ENCODE measurements around the gene TRIM43.
"Not testable (repeated sequence)": the region's sequence is repeated elsewhere in the genome, so short reads cannot be mapped to it uniquely, and the experiment has no call there.

The TRIM43 gene

DNA sequence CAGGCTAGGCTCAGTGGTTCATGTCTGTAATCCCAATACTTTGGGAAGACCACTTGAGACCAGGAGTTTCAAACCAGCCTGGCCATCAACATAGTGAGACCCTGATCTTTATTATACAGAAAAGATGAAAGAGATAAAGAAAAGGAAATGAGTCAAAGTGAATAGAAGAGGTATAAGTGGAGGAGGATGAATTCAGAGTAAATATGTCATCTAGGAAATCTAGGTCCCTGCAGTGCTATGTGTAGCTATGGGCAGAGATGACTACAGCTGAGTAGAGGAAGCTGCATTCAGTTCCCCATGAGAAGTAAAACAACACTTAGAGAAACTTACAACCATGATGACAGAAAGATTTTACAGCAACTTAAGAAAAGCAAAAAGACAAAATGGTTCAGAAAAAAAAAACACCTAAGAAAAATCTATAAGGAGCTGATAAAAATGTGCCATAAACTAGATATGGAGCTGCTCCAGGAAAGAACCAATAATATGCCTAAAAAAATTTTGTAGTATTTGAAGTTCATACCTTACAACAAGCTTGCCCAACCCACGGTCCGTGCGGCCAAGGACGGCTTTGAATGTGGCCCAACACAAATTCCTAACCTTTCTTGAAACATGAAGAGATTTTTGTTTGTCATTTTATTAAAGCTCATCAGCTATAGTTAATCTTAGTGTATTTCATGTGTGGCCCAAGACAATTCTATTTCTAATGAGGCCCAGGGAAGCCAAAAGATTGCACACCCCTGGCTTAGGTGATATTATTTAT is 1.8 kb upstream of the TRIM43 start:
- not testable (repeated sequence) for H3K9me3 ChIP-seq (ENCODE audit: control insufficient read depth in 2 of 2, low read length in 2 of 2); H3K9ac ChIP-seq (ENCODE audit: low read depth in 1 of 2, low read length in 2 of 2); H3K36me3 ChIP-seq (ENCODE audit: control insufficient read depth in 2 of 2, insufficient read depth in 2 of 2, low read length in 2 of 2); H3K27me3 ChIP-seq (ENCODE audit: control insufficient read depth in 2 of 2, insufficient read depth in 2 of 2, low read length in 2 of 2); H3K4me3 ChIP-seq (ENCODE audit: low read length in 2 of 2); H3K4me1 ChIP-seq (ENCODE audit: control insufficient read depth in 2 of 2, insufficient read depth in 2 of 2, low read length in 2 of 2); H3K27ac ChIP-seq (ENCODE audit: low read depth in 2 of 2, low read length in 2 of 2)

- not testable (repeated sequence) for H3K36me3 ChIP-seq (ENCODE audit: control insufficient read depth in 2 of 2, insufficient read depth in 2 of 2, low read length in 2 of 2); H3K27ac ChIP-seq (ENCODE audit: low read depth in 2 of 2, low read length in 2 of 2); H3K4me1 ChIP-seq (ENCODE audit: control insufficient read depth in 2 of 2, insufficient read depth in 2 of 2, low read length in 2 of 2); H3K27me3 ChIP-seq (ENCODE audit: control insufficient read depth in 2 of 2, insufficient read depth in 2 of 2, low read length in 2 of 2); H3K9ac ChIP-seq (ENCODE audit: low read depth in 1 of 2, low read length in 2 of 2); H3K9me3 ChIP-seq (ENCODE audit: control insufficient read depth in 2 of 2, low read length in 2 of 2); H3K4me3 ChIP-seq (ENCODE audit: low read length in 2 of 2)
Measured at GRCh38 chr2:95592973-95593372, 1.2 kb downstream of the TRIM43 start.

GRCh38 chr2:95595012-95595411 is 3.2 kb downstream of the TRIM43 start:
- H3K9me3 ChIP-seq (ENCODE audit: control insufficient read depth in 2 of 2, low read length in 2 of 2); H3K4me3 ChIP-seq (ENCODE audit: low read length in 2 of 2); H3K27me3 ChIP-seq (ENCODE audit: control insufficient read depth in 2 of 2, insufficient read depth in 2 of 2, low read length in 2 of 2); H3K27ac ChIP-seq (ENCODE audit: low read depth in 2 of 2, low read length in 2 of 2); H3K9ac ChIP-seq (ENCODE audit: low read depth in 1 of 2, low read length in 2 of 2); H3K4me1 ChIP-seq (ENCODE audit: control insufficient read depth in 2 of 2, insufficient read depth in 2 of 2, low read length in 2 of 2); H3K36me3 ChIP-seq (ENCODE audit: control insufficient read depth in 2 of 2, insufficient read depth in 2 of 2, low read length in 2 of 2): not testable (repeated sequence)

- H3K36me3 ChIP-seq (ENCODE audit: control insufficient read depth in 2 of 2, insufficient read depth in 2 of 2, low read length in 2 of 2); H3K9me3 ChIP-seq (ENCODE audit: control insufficient read depth in 2 of 2, low read length in 2 of 2); H3K4me3 ChIP-seq (ENCODE audit: low read length in 2 of 2); H3K27me3 ChIP-seq (ENCODE audit: control insufficient read depth in 2 of 2, insufficient read depth in 2 of 2, low read length in 2 of 2); H3K27ac ChIP-seq (ENCODE audit: low read depth in 2 of 2, low read length in 2 of 2); H3K9ac ChIP-seq (ENCODE audit: low read depth in 1 of 2, low read length in 2 of 2); H3K4me1 ChIP-seq (ENCODE audit: control insufficient read depth in 2 of 2, insufficient read depth in 2 of 2, low read length in 2 of 2): not testable (repeated sequence)
Measured at GRCh38 chr2:95601301-95601700, 9.5 kb downstream of the TRIM43 start.

GRCh38 chr2:95602146-95602545 is 10.3 kb downstream of the TRIM43 start:
- H3K27me3 ChIP-seq (ENCODE audit: control insufficient read depth in 2 of 2, insufficient read depth in 2 of 2, low read length in 2 of 2); H3K27ac ChIP-seq (ENCODE audit: low read depth in 2 of 2, low read length in 2 of 2); H3K4me3 ChIP-seq (ENCODE audit: low read length in 2 of 2); H3K36me3 ChIP-seq (ENCODE audit: control insufficient read depth in 2 of 2, insufficient read depth in 2 of 2, low read length in 2 of 2); H3K9ac ChIP-seq (ENCODE audit: low read depth in 1 of 2, low read length in 2 of 2); H3K9me3 ChIP-seq (ENCODE audit: control insufficient read depth in 2 of 2, low read length in 2 of 2); H3K4me1 ChIP-seq (ENCODE audit: control insufficient read depth in 2 of 2, insufficient read depth in 2 of 2, low read length in 2 of 2): not testable (repeated sequence)

- H3K27me3 ChIP-seq (ENCODE audit: control insufficient read depth in 2 of 2, insufficient read depth in 2 of 2, low read length in 2 of 2); H3K36me3 ChIP-seq (ENCODE audit: control insufficient read depth in 2 of 2, insufficient read depth in 2 of 2, low read length in 2 of 2); H3K4me1 ChIP-seq (ENCODE audit: control insufficient read depth in 2 of 2, insufficient read depth in 2 of 2, low read length in 2 of 2); H3K9me3 ChIP-seq (ENCODE audit: control insufficient read depth in 2 of 2, low read length in 2 of 2); H3K9ac ChIP-seq (ENCODE audit: low read depth in 1 of 2, low read length in 2 of 2); H3K4me3 ChIP-seq (ENCODE audit: low read length in 2 of 2); H3K27ac ChIP-seq (ENCODE audit: low read depth in 2 of 2, low read length in 2 of 2): not testable (repeated sequence)
Measured at GRCh38 chr2:95608356-95608755, 16.6 kb downstream of the TRIM43 start.

- not testable (repeated sequence) for H3K4me3 ChIP-seq (ENCODE audit: low read length in 2 of 2); H3K9me3 ChIP-seq (ENCODE audit: control insufficient read depth in 2 of 2, low read length in 2 of 2); H3K27ac ChIP-seq (ENCODE audit: low read depth in 2 of 2, low read length in 2 of 2); H3K36me3 ChIP-seq (ENCODE audit: control insufficient read depth in 2 of 2, insufficient read depth in 2 of 2, low read length in 2 of 2); H3K27me3 ChIP-seq (ENCODE audit: control insufficient read depth in 2 of 2, insufficient read depth in 2 of 2, low read length in 2 of 2); H3K9ac ChIP-seq (ENCODE audit: low read depth in 1 of 2, low read length in 2 of 2); H3K4me1 ChIP-seq (ENCODE audit: control insufficient read depth in 2 of 2, insufficient read depth in 2 of 2, low read length in 2 of 2)
Measured at GRCh38 chr2:95609764-95610163, 18.0 kb downstream of the TRIM43 start.

GRCh38 chr2:95613048-95613447 is 21.2 kb downstream of the TRIM43 start:
- H3K27me3 ChIP-seq (ENCODE audit: control insufficient read depth in 2 of 2, insufficient read depth in 2 of 2, low read length in 2 of 2); H3K4me1 ChIP-seq (ENCODE audit: control insufficient read depth in 2 of 2, insufficient read depth in 2 of 2, low read length in 2 of 2); H3K36me3 ChIP-seq (ENCODE audit: control insufficient read depth in 2 of 2, insufficient read depth in 2 of 2, low read length in 2 of 2); H3K9ac ChIP-seq (ENCODE audit: low read depth in 1 of 2, low read length in 2 of 2); H3K4me3 ChIP-seq (ENCODE audit: low read length in 2 of 2); H3K9me3 ChIP-seq (ENCODE audit: control insufficient read depth in 2 of 2, low read length in 2 of 2); H3K27ac ChIP-seq (ENCODE audit: low read depth in 2 of 2, low read length in 2 of 2): not testable (repeated sequence)

DNA sequence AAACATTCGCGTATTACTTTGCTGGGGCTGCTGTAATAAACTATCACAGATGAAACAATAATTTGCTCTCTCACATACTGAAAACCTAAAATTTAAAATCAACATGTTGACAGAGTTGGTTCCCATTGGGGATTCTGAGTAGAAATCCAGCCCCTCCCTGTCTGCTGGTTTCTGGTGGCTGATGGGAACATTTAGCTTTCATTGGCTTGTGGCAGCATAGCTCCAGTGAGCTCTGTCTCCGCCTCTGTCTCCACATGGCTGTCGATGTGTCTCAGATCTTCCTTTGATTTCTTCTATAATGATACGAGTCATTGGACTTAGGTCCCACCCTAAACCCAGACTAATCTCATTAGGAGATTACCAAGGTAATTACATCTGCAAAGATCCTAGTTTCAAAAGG is 30.9 kb downstream of the TRIM43 start:
- not testable (repeated sequence) for H3K36me3 ChIP-seq (ENCODE audit: control insufficient read depth in 2 of 2, insufficient read depth in 2 of 2, low read length in 2 of 2); H3K27me3 ChIP-seq (ENCODE audit: control insufficient read depth in 2 of 2, insufficient read depth in 2 of 2, low read length in 2 of 2); H3K4me1 ChIP-seq (ENCODE audit: control insufficient read depth in 2 of 2, insufficient read depth in 2 of 2, low read length in 2 of 2); H3K9me3 ChIP-seq (ENCODE audit: control insufficient read depth in 2 of 2, low read length in 2 of 2); H3K9ac ChIP-seq (ENCODE audit: low read depth in 1 of 2, low read length in 2 of 2); H3K27ac ChIP-seq (ENCODE audit: low read depth in 2 of 2, low read length in 2 of 2); H3K4me3 ChIP-seq (ENCODE audit: low read length in 2 of 2)

DNA sequence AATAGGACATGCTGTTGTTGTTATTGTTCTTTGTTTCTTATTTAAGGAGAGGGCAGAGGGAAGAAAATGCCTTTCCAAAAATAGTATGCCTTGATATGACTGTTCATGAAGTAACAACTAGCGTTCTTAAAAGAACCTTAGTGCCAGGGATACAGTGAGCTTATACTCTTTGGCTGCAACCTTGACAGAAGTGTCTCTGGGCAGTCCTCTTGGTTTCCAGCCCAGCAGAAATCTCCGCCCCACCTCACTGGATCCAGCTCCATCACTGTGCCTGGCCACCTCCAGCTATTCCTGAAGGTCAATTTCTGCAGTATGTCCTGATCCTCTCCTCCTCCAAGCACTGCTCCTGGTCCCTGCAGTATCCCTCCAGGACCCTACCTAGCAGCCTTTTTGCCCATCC is 39.2 kb downstream of the TRIM43 start:
- H3K9ac ChIP-seq (ENCODE audit: low read depth in 1 of 2, low read length in 2 of 2); H3K9me3 ChIP-seq (ENCODE audit: control insufficient read depth in 2 of 2, low read length in 2 of 2); H3K27me3 ChIP-seq (ENCODE audit: control insufficient read depth in 2 of 2, insufficient read depth in 2 of 2, low read length in 2 of 2); H3K4me3 ChIP-seq (ENCODE audit: low read length in 2 of 2); H3K36me3 ChIP-seq (ENCODE audit: control insufficient read depth in 2 of 2, insufficient read depth in 2 of 2, low read length in 2 of 2); H3K27ac ChIP-seq (ENCODE audit: low read depth in 2 of 2, low read length in 2 of 2); H3K4me1 ChIP-seq (ENCODE audit: control insufficient read depth in 2 of 2, insufficient read depth in 2 of 2, low read length in 2 of 2): not testable (repeated sequence)

Measured in mucosa of rectum (tissue), 2 donors.